ENCODE results near the gene PLS1.

DNA sequence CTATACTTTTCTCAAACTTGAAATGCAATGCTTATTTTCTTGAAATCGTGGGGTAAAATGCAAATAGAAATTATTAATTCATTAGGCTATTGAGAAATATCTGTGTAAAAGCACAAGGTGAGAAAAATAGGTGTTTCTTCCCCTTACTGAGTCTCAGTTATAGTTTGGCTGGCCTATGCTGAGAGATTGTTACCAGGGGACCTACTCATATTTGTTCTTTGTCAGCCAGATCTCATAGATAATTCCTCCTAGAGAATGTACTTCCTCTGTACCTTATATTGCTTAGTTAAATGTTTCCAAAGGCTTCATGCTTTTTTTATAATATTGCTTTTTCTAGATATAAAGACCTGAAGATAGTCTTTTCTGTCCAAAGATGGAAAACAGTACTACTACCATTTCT, 67.7 kb downstream of the PLS1 start:
- TF ChIP-seq, protein P1, sequence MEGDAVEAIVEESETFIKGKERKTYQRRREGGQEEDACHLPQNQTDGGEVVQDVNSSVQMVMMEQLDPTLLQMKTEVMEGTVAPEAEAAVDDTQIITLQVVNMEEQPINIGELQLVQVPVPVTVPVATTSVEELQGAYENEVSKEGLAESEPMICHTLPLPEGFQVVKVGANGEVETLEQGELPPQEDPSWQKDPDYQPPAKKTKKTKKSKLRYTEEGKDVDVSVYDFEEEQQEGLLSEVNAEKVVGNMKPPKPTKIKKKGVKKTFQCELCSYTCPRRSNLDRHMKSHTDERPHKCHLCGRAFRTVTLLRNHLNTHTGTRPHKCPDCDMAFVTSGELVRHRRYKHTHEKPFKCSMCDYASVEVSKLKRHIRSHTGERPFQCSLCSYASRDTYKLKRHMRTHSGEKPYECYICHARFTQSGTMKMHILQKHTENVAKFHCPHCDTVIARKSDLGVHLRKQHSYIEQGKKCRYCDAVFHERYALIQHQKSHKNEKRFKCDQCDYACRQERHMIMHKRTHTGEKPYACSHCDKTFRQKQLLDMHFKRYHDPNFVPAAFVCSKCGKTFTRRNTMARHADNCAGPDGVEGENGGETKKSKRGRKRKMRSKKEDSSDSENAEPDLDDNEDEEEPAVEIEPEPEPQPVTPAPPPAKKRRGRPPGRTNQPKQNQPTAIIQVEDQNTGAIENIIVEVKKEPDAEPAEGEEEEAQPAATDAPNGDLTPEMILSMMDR (IDR thresholded peaks at IDR 0.05): no peak
- no peak for TF ChIP-seq POLR2A (IDR thresholded peaks at IDR 0.05)
